SK-N-SH (cell line): ENCODE measurements around the gene RBBP7. TPM values are rescaled to one million over a fixed set of nuclear protein-coding genes. Genes with fewer than 3 reads are reported as not detected.
A peak's percentile ranks its signal among the peaks of the same experiment; 100 is the strongest.

Experiments used
- CTCF ChIA-PET: fragments of 300-600, 350-600 bp; formaldehyde crosslinking; extraction: SDS; loops from one replicate; lab custom pipeline; 2021; lab: Yijun Ruan, JAX
- POLR2A ChIA-PET: fragments of 350-600 bp; sonication (Branson Sonifier 250); formaldehyde crosslinking; extraction: SDS; loops from one replicate; lab custom pipeline; 2020; ENCODE audit warnings: antibody characterized with exemption, inconsistent platforms; lab: Yijun Ruan, JAX
- DNase-seq: peaks from one replicate; pipeline ENCODE4 v3.0.0; 2012
- H2AFZ ChIP-seq: fragments of 200-600 bp; sonication (generic); 2 replicates; pipeline ENCODE4 v1.8.1; 2016; ENCODE audit warnings: antibody characterized with exemption, mild to moderate bottlenecking, low read depth
- H3F3A ChIP-seq: fragments of 200-600 bp; sonication (generic); replicated peaks from 2 replicates; pipeline ENCODE3; 2016; ENCODE audit warnings: antibody characterized with exemption, mild to moderate bottlenecking; ENCODE audit not compliant: insufficient read depth
- H3K27ac ChIP-seq, 2 experiments: fragments of 200-500 bp in 1 of 2; fragments of 200-600 bp in 1 of 2; sonication (Bioruptor generic) in 1 of 2; sonication (generic), shearing (Covaris generic) in 1 of 2; 2 replicates each; pipeline versions ENCODE4 v1.5.1 to v1.6.1; 2014 to 2016; ENCODE audit warnings: low read depth in 2 of 2, inconsistent platforms in 1 of 2, low read length in 1 of 2, mild to moderate bottlenecking in 1 of 2, mixed read lengths in 1 of 2
- H3K27me3 ChIP-seq: fragments of 200-600 bp; sonication (generic), shearing (Covaris generic); 2 replicates; pipeline ENCODE4 v1.6.1; 2016; ENCODE audit warnings: mixed run types; ENCODE audit not compliant: insufficient read depth
- H3K36me3 ChIP-seq, 2 experiments: fragments of 200-500 bp in 1 of 2; fragments of 200-600 bp in 1 of 2; sonication (Bioruptor generic) in 1 of 2; sonication (generic) in 1 of 2; replicated peaks in 1 of 2; 2 replicates each; pipeline versions ENCODE3 to v1.5.1; 2014 to 2016; ENCODE audit warnings: low read length in 1 of 2, mild to moderate bottlenecking in 1 of 2; ENCODE audit not compliant: insufficient read depth in 2 of 2, control insufficient read depth in 1 of 2
- H3K4me1 ChIP-seq, 2 experiments: fragments of 200-500 bp in 1 of 2; fragments of 200-600 bp in 1 of 2; sonication (Bioruptor generic) in 1 of 2; sonication (generic), shearing (Covaris generic) in 1 of 2; 2 replicates each; pipeline versions ENCODE4 v1.5.1 to v1.6.1; 2014 to 2016; ENCODE audit warnings: low read depth in 1 of 2, low read length in 1 of 2, mixed run types in 1 of 2; ENCODE audit not compliant: insufficient read depth in 2 of 2, control insufficient read depth in 1 of 2
- H3K4me2 ChIP-seq: fragments of 200-600 bp; sonication (generic), shearing (Covaris generic); 2 replicates; pipeline ENCODE4 v1.6.1; 2017; ENCODE audit warnings: mixed run types
- H3K4me3 ChIP-seq, 2 experiments: fragments of 200-500 bp in 1 of 2; fragments of 200-600 bp in 1 of 2; sonication (Bioruptor generic) in 1 of 2; sonication (generic), shearing (Covaris generic) in 1 of 2; 2 replicates each; pipeline versions ENCODE4 v1.5.1 to v1.8.1; 2014 to 2016; ENCODE audit warnings: low read depth in 2 of 2, inconsistent platforms in 1 of 2, low read length in 1 of 2, mild to moderate bottlenecking in 1 of 2, mixed read lengths in 1 of 2, moderate library complexity in 1 of 2
- H3K79me2 ChIP-seq: fragments of 200-600 bp; sonication (generic); 2 replicates; pipeline ENCODE4 v1.8.1; 2017; ENCODE audit warnings: mild to moderate bottlenecking; ENCODE audit not compliant: insufficient read depth
- H3K9ac ChIP-seq: fragments of 200-600 bp; sonication (generic); 2 replicates; pipeline ENCODE4 v1.6.1; 2017; ENCODE audit warnings: mixed run types
- H3K9me2 ChIP-seq: fragments of 200-600 bp; sonication (generic); 2 replicates; pipeline ENCODE4 v1.6.1; 2017; ENCODE audit warnings: mixed run types
- H3K9me3 ChIP-seq: fragments of 200-600 bp; sonication (generic); 2 replicates; pipeline ENCODE4 v1.6.1; 2017; ENCODE audit warnings: mixed run types, mild to moderate bottlenecking, moderate library complexity
- H4K20me1 ChIP-seq: fragments of 200-600 bp; sonication (generic); 2 replicates; pipeline ENCODE4 v1.6.1; 2017; ENCODE audit warnings: mild to moderate bottlenecking, mixed run types; ENCODE audit not compliant: insufficient read depth
- MEF2A ChIP-seq: IDR thresholded peaks from 2 replicates; pipeline ENCODE4 v1.4.0; 2012; ENCODE audit warnings: low read depth, borderline replicate concordance
- MXI1 ChIP-seq: IDR thresholded peaks from 2 replicates; pipeline ENCODE4 v1.6.1; 2012; ENCODE audit warnings: mild to moderate bottlenecking, low read depth, low read length, improper control_type of control experiment
- PBX3 ChIP-seq: IDR thresholded peaks from 2 replicates; pipeline ENCODE4; 2012
- RAD21 ChIP-seq: IDR thresholded peaks from 2 replicates; pipeline ENCODE4 v1.6.1; 2012; ENCODE audit warnings: mild to moderate bottlenecking, low read length
- RCOR1 ChIP-seq: fragments of 150-350 bp; IDR thresholded peaks from 2 replicates; pipeline ENCODE4 v1.6.1; 2017; ENCODE audit warnings: antibody characterized with exemption, low read length
- RFX5 ChIP-seq: IDR thresholded peaks from 2 replicates; pipeline ENCODE4 v1.6.1; 2012; ENCODE audit warnings: mild to moderate bottlenecking, improper control_type of control experiment, low read length
- TAF1 ChIP-seq: IDR thresholded peaks from 2 replicates; pipeline ENCODE4 v1.6.1; 2012; ENCODE audit warnings: low read depth, mild to moderate bottlenecking, low read length, moderate library complexity, borderline replicate concordance
- TEAD4 ChIP-seq: IDR thresholded peaks from 2 replicates; pipeline ENCODE4 v1.4.0; 2012; ENCODE audit warnings: mild to moderate bottlenecking, borderline replicate concordance; ENCODE audit not compliant: insufficient read depth
- WGBS: methylation state at CpG from one replicate; pipeline ENCODE4 v1.1.6; 2017; ENCODE audit warnings: low lambda C conversion rate; 5-methylcytosine and 5-hydroxymethylcytosine counted together
- polyA plus RNA-seq, 3 experiments: library from polyadenylated mRNA; depleted of rRNA; stranded (reverse); fragments of >200 nt; gene quantifications; 2 replicates each; pipeline ENCODE4 v1.2.3, GENCODE V29; 2012
- TF ChIP-seq, protein P1 (sequence below): IDR thresholded peaks from 2 replicates; pipeline ENCODE4 v1.6.1; 2012; ENCODE audit warnings: mild to moderate bottlenecking, low read depth, low read length, moderate library complexity
- TF ChIP-seq, protein P2 (sequence below): fragments of 200-600 bp; sonication (generic); IDR thresholded peaks from 2 replicates; pipeline ENCODE4 v1.6.1; 2017; ENCODE audit warnings: antibody characterized with exemption, mild to moderate bottlenecking, moderate library complexity

RBBP7 gene
- polyA plus RNA-seq, 1 of the 3 experiments (the other 2 are of a cell fraction), result 172 TPM

DNA sequence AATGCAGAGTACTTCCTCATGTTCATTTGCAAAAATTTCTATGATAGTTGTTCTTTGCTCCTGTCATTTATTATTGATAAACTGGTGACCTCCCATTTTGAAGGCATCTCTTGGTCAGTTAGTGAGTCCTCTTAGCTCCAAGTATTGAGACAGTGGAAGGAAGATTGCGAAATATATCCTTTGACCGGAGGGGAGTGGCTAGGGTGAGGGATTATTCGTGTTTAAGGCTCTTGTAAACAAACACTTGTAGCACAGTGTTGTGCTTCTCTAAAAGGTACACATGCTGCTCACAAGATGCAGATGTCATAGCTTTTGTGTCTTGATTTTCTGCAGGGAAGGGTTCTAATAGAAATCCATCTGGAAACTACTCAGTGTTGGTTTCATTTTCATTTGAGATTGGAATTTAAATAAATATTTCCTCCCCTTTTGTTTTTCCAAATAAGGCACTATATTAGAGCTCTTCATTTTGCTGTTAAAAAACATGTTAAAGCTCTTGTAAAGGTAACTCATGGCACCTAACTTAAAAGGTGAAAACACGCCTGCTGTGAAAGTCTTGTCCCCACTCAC lies 62.1 kb downstream of the RBBP7 start:
- TF ChIP-seq TEAD4, result no peak
- TF ChIP-seq PBX3, result no peak
- TF ChIP-seq, protein P1, sequence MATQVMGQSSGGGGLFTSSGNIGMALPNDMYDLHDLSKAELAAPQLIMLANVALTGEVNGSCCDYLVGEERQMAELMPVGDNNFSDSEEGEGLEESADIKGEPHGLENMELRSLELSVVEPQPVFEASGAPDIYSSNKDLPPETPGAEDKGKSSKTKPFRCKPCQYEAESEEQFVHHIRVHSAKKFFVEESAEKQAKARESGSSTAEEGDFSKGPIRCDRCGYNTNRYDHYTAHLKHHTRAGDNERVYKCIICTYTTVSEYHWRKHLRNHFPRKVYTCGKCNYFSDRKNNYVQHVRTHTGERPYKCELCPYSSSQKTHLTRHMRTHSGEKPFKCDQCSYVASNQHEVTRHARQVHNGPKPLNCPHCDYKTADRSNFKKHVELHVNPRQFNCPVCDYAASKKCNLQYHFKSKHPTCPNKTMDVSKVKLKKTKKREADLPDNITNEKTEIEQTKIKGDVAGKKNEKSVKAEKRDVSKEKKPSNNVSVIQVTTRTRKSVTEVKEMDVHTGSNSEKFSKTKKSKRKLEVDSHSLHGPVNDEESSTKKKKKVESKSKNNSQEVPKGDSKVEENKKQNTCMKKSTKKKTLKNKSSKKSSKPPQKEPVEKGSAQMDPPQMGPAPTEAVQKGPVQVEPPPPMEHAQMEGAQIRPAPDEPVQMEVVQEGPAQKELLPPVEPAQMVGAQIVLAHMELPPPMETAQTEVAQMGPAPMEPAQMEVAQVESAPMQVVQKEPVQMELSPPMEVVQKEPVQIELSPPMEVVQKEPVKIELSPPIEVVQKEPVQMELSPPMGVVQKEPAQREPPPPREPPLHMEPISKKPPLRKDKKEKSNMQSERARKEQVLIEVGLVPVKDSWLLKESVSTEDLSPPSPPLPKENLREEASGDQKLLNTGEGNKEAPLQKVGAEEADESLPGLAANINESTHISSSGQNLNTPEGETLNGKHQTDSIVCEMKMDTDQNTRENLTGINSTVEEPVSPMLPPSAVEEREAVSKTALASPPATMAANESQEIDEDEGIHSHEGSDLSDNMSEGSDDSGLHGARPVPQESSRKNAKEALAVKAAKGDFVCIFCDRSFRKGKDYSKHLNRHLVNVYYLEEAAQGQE, result no peak
- no peak for TF ChIP-seq MXI1
- no peak for TF ChIP-seq TAF1
- no peak for TF ChIP-seq RFX5
- no peak for TF ChIP-seq MEF2A
- no peak for TF ChIP-seq RCOR1
- no peak overlapping the region for H3K9ac ChIP-seq

DNA sequence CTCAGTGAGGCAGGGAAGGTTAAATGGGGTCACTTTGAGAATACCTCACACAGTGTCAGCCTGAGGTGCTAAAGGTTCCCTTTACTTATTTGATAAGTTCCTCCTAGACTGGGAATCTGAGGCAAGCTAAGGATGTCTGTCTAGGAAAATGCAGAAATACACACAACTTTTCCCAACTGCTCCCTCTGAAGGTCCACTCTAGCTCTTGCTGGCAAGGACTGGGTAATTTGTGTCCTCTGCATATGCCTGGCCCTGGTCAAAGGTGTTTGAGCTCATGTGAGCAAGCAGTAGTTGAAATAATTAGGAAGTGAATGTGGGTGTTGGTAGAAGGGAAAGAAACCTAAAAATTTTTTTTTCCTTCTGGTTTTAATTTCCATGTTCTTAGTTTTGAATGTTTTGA lies 62.6 kb downstream of the RBBP7 start:
- DNase-seq, result peak; percentile 23
- peak overlapping the region in 1 of 2 experiments; percentile 53; a peak in 3 of 4 replicates for H3K4me3 ChIP-seq
- POLR2A ChIA-PET, result no interaction called here
- H3F3A ChIP-seq, result no peaks in the 10 kb centered on the region
- no peak overlapping the region for H2AFZ ChIP-seq
- H3K4me2 ChIP-seq, result peak overlapping the region; percentile 76
- CTCF ChIA-PET, result interaction anchor here (0.8 to 2.2 kb wide), 5 partner anchors 10 to 76 kb away, joined by 3 to 9 read pairs (median 5); no protein-coding TSS in a partner anchor
- H3K27me3 ChIP-seq, result no peaks in the 10 kb centered on the region
- H3K9me3 ChIP-seq, result no peaks in the 10 kb centered on the region
- no peak overlapping the region for H3K27ac ChIP-seq
- H3K79me2 ChIP-seq, result peaks cover 77% of the 10 kb centered on the region
- 0 out of 2 replicates have a peak, but pooled peaks have one; percentile 12 for TF ChIP-seq RAD21
- no peak for TF ChIP-seq RFX5
- TF ChIP-seq, protein P2, sequence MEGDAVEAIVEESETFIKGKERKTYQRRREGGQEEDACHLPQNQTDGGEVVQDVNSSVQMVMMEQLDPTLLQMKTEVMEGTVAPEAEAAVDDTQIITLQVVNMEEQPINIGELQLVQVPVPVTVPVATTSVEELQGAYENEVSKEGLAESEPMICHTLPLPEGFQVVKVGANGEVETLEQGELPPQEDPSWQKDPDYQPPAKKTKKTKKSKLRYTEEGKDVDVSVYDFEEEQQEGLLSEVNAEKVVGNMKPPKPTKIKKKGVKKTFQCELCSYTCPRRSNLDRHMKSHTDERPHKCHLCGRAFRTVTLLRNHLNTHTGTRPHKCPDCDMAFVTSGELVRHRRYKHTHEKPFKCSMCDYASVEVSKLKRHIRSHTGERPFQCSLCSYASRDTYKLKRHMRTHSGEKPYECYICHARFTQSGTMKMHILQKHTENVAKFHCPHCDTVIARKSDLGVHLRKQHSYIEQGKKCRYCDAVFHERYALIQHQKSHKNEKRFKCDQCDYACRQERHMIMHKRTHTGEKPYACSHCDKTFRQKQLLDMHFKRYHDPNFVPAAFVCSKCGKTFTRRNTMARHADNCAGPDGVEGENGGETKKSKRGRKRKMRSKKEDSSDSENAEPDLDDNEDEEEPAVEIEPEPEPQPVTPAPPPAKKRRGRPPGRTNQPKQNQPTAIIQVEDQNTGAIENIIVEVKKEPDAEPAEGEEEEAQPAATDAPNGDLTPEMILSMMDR, result peak; percentile 45
- TF ChIP-seq, all 33 proteins: peak for 2
- no peaks in the 10 kb centered on the region for H3K9me2 ChIP-seq
- H4K20me1 ChIP-seq, result no peaks in the 10 kb centered on the region
- no peak overlapping the region for H3K9ac ChIP-seq
- H3K36me3 ChIP-seq, result no peaks in the 10 kb centered on the region
- peaks cover 0 to 8% of the 10 kb centered on the region in 2 experiments; a peak in 2 of 4 replicates for H3K4me1 ChIP-seq

More for the DNA sequence above, 62.1 kb downstream of the RBBP7 start:
- Histone ChIP-seq H3K4me2 (peak overlapping the region; percentile 76), H3K9me3 (no peaks in the 10 kb centered on the region), H3K79me2 (peaks cover 77% of the 10 kb centered on the region), H3K27ac (peak overlapping the region in 1 of 2 experiments; percentile 18; a peak in 1 of 4 replicates), H3F3A (no peaks in the 10 kb centered on the region), H2AFZ (no peak overlapping the region), H3K27me3 (no peaks in the 10 kb centered on the region), H3K36me3 (peaks cover 0 to 3% of the 10 kb centered on the region in 2 experiments), H4K20me1 (no peaks in the 10 kb centered on the region), H3K4me3 (peak overlapping the region; percentile 28 to 53), H3K4me1 (peaks cover 0 to 8% of the 10 kb centered on the region in 2 experiments; a peak in 2 of 4 replicates), H3K9me2 (no peaks in the 10 kb centered on the region)
- 70% methylated on average over 4 of the region's 4 CpGs for WGBS
- DNase-seq, result no peak
- ChIA-PET CTCF (interaction anchor here (1.4 to 2.2 kb wide), 4 partner anchors 10 to 75 kb away, joined by 4 to 9 read pairs (median 5); no protein-coding TSS in a partner anchor), POLR2A (no interaction called here)
